Subcutaneous adipose tissue (tissue), 4 donors: ENCODE measurements around the gene LY6G6C. TPM values are rescaled to one million over a fixed set of nuclear protein-coding genes. Genes with fewer than 3 reads are reported as not detected.

Source experiments
- small RNA-seq: library from RNA; depleted of rRNA; stranded (forward); fragments of <200 nt; gene quantifications from one replicate; pipeline ENCODE3, GENCODE V24; 2016
- total RNA-seq, 4 donors: library from RNA; depleted of rRNA; stranded (reverse); fragments of >200 nt; gene quantifications; one replicate each; pipeline ENCODE4 v1.1.0, GENCODE V29; 2016
- TF ChIP-seq, protein P1 (sequence below): fragments of 450-650 bp; IDR thresholded peaks from one replicate; pipeline ENCODE4 v1.5.1; 2016; ENCODE audit warnings: low read depth, mild to moderate bottlenecking, control low read depth, antibody characterized with exemption, moderate library complexity

Gene LY6G6C
- total RNA-seq, 4 donors from 2014 or later = not detected

DNA sequence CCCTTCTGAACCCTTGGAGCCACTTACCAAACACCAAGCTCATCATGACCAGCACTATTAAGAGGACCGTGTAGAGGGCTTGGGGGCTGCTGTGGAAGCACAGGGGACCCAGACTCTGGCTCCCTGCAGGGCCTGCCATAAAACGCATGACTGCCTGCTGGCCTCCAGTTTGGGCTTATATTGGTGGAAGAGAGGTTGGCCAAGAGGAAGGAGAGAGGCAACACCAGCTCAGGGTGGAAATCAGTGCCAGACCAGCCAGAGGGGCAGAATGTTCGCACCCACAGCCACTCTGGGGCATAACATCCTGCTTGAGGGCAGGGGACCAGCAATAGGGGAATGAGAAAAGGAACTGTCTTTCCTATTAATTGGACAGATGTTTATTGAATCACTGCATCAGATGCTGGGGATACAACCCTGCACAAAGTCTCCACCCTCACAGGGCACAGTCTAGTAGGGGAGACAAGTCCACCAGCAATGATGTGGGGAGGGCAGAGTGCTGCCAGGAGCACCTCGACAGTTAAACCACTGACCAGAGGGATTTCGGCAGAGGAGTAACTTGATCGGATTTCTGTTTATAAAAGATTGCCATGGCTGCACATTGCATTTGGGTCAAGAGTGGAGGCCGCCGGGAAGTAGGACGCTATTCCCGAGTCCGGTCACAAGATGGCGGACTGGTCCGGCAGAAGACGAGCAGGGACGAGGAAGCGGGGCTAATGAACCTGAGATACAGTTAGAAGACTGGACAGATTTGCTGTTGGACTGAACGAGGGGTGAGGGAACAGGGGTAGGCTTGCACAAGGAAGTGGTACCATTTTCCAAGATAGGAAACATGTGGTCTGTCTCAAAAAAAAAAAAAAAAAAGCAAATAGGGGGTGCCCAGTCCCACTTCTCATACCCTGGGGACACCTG, 41.1 kb downstream of the LY6G6C start, which contains the start of gene LY6G5C:
Gene LY6G5C, minus strand, starts transcription at position 842 of the 909 bp plus-strand sequence. Its CDS starts 694 bp downstream, at position 148.
- TF ChIP-seq, protein P1, sequence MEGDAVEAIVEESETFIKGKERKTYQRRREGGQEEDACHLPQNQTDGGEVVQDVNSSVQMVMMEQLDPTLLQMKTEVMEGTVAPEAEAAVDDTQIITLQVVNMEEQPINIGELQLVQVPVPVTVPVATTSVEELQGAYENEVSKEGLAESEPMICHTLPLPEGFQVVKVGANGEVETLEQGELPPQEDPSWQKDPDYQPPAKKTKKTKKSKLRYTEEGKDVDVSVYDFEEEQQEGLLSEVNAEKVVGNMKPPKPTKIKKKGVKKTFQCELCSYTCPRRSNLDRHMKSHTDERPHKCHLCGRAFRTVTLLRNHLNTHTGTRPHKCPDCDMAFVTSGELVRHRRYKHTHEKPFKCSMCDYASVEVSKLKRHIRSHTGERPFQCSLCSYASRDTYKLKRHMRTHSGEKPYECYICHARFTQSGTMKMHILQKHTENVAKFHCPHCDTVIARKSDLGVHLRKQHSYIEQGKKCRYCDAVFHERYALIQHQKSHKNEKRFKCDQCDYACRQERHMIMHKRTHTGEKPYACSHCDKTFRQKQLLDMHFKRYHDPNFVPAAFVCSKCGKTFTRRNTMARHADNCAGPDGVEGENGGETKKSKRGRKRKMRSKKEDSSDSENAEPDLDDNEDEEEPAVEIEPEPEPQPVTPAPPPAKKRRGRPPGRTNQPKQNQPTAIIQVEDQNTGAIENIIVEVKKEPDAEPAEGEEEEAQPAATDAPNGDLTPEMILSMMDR = no peak

DNA sequence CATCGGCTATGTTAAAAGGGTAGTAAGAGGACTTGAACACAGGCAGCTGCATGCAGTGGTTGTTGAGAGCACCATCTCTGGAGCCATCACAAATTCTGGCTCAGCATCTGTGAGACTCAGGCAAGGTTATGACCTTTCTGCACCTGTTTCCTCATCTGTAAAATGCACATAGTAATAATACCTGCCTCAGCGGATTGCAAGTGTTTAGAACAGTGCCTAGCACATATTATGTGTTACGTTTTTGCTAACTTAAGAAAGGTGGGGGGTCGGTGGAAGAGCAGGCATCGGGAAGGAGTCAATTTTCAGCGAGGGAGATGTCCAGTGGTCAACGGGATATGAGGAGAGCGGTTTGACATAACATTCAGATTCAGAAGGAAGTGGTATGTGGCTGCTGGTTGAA, 43.6 kb downstream of the LY6G6C start:
- TF ChIP-seq, protein P1 = no peak

DNA sequence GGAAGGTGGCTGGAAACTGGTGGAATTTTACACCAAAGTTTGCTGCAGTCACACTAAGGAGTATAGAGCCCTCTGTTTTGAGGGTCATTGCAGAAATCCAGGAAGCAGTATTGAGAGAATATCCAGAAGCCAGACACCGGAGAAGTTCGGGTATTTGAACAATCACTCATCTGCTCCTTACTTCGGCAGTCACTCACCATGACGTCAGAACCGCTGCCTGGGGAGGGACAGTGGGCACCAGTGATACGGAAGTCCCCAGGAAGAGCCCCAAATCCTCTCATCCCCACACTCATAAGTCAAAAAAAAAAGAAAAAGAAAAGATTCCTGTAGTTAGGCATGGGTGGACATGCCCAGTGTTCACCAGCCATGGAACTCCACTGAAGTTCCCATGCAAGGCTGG, 44.6 kb downstream of the LY6G6C start:
- TF ChIP-seq, protein P1 = no peak

DNA sequence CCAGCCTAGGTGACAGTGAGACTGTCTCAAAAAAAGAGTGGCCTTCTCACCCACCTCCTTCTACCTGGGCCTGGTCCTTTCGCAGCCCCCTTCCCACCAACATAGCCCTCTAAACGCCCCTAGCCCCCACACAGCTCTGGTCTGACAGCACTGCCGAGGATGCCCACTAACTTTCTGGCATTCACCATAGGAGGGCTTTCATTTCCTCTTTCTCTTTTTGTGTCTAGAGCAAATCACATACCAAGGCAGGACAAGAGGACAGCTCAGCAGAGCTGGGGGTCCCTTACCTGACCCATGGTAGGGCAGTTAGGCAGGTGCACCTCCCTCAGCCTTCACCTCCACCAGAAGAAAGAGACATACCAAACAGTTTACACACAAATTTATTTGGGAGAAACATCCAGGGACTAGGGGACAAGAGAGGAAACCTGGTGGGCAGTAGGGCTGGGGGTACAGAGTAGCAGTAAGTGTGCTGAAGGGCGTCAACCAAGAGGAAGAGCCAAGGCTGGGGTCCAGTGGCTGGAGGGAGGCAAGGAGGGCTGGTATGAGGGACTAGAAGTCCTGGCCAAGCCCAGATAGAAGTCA, 45.1 kb downstream of the LY6G6C start:
- TF ChIP-seq, protein P1 = no peak

DNA sequence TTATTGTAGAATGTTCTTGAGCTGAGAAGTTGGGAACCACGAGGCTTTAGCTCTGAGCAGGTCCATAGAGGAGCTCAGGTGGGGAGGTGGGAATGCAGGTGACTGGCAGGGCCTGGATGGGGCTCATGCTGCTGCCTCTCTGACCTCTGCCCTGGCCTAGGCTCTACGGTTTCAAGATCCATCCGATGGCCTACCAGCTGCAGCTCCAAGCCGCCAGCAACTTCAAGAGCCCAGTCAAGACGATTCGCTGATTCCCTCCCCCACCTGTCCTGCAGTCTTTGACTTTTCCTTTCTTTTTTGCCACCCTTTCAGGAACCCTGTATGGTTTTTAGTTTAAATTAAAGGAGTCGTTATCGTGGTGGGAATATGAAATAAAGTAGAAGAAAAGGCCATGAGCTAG, 51.9 kb downstream of the LY6G6C start, which contains the start of gene LY6G5B:
Gene LY6G5B, plus strand, starts transcription at position 301 of the 400 bp plus-strand sequence. CDS start 975 bp downstream, outside the sequence.
- TF ChIP-seq, protein P1 = no peak

Small RNAs within 50 kb of the gene (small RNA-seq; reads per million reads assigned to genes)
- gene LY6G6D (not detected), gene MIR4646 (not detected), gene MSH5-SAPCD1 (not detected), gene RNU6-850P (not detected), gene SAPCD1 (not detected)

Other genes starting within 250 kb of the LY6G6C start
- gene MICB, start 223.6 kb downstream of the LY6G6C start, total RNA-seq = 1 to 10 TPM; 2.3 to 9.3 (median 3.8) TPM
- not detected for gene MCCD1, start 192.8 kb downstream of the LY6G6C start, total RNA-seq
- 100 to 1,000 TPM; 168 to 258 (median 217) TPM for gene DDX39B, start 179.7 kb downstream of the LY6G6C start, total RNA-seq
- gene ATP6V1G2, start 175.1 kb downstream of the LY6G6C start, total RNA-seq = 1 to 10 TPM in 1 of 4 donors, under 1 TPM in 1, not detected in 2; 0.68 to 1.5 TPM
- 10 to 100 TPM in 3 of 4 donors, 1 to 10 TPM in 1; 5.2 to 54.4 (median 28.1) TPM for gene NFKBIL1, start 174.1 kb downstream of the LY6G6C start, total RNA-seq
- not detected for gene LTA, start 149.5 kb downstream of the LY6G6C start, total RNA-seq
- gene TNF, start 146.2 kb downstream of the LY6G6C start, total RNA-seq = under 1 TPM in 2 of 4 donors, not detected in 2; 0.22 to 0.82 TPM
- under 1 TPM in 2 of 4 donors, not detected in 2; 0.66 to 0.85 TPM for gene LTB, start 139.3 kb downstream of the LY6G6C start, total RNA-seq
- gene LST1, start 135.5 kb downstream of the LY6G6C start, total RNA-seq = 10 to 100 TPM; 10.4 to 53.9 (median 12.5) TPM
- gene NCR3, start 128.7 kb downstream of the LY6G6C start, total RNA-seq = under 1 TPM in 1 of 4 donors, not detected in 3; 0.68 TPM
- gene AIF1, start 106.5 kb downstream of the LY6G6C start, total RNA-seq = 100 to 1,000 TPM in 2 of 4 donors, 10 to 100 TPM in 2; 30.9 to 177 (median 76.2) TPM
- gene PRRC2A, start 101.0 kb downstream of the LY6G6C start, total RNA-seq = 10 to 100 TPM; 36.0 to 79.5 (median 46.5) TPM
- 100 to 1,000 TPM; 152 to 230 (median 170) TPM for gene BAG6, start 69.1 kb downstream of the LY6G6C start, total RNA-seq
- 1 to 10 TPM; 1.5 to 4.4 (median 3.1) TPM for gene APOM, start 65.9 kb downstream of the LY6G6C start, total RNA-seq
- gene C6orf47, start 61.0 kb downstream of the LY6G6C start, total RNA-seq = 10 to 100 TPM; 12.9 to 19.2 (median 15.7) TPM
- 10 to 100 TPM; 13.4 to 20.0 (median 16.7) TPM for gene GPANK1, start 56.7 kb downstream of the LY6G6C start, total RNA-seq
- 100 to 1,000 TPM; 146 to 170 (median 165) TPM for gene CSNK2B, start 55.7 kb downstream of the LY6G6C start, total RNA-seq
- 10 to 100 TPM in 1 of 4 donors, 1 to 10 TPM in 3; 4.4 to 19.2 (median 6.5) TPM for gene LY6G5B, start 51.8 kb downstream of the LY6G6C start, total RNA-seq
- gene LY6G5C, start 40.7 kb downstream of the LY6G6C start, total RNA-seq = 1 to 10 TPM in 2 of 4 donors, not detected in 2; 1.4 to 1.5 TPM
- gene ABHD16A, start 18.4 kb downstream of the LY6G6C start, total RNA-seq = 10 to 100 TPM; 29.2 to 45.1 (median 35.6) TPM
- gene LY6G6F, start 14.9 kb downstream of the LY6G6C start, total RNA-seq = not detected
- not detected for gene LY6G6D, start 6.4 kb downstream of the LY6G6C start, total RNA-seq
- under 1 TPM in 1 of 4 donors, not detected in 3; 0.33 TPM for gene MPIG6B, start 1.6 kb upstream of the LY6G6C start, total RNA-seq
- 100 to 1,000 TPM; 112 to 189 (median 160) TPM for gene DDAH2, start 7.6 kb upstream of the LY6G6C start, total RNA-seq
- 100 to 1,000 TPM; 181 to 503 (median 311) TPM for gene CLIC1, start 14.8 kb upstream of the LY6G6C start, total RNA-seq
- gene MSH5, start 18.3 kb upstream of the LY6G6C start, total RNA-seq = 10 to 100 TPM in 2 of 4 donors, 1 to 10 TPM in 2; 7.5 to 24.5 (median 9.0) TPM
- gene SAPCD1, start 40.9 kb upstream of the LY6G6C start, total RNA-seq = 1 to 10 TPM in 2 of 4 donors, not detected in 2; 2.0 to 8.3 TPM
- gene VWA7, start 55.6 kb upstream of the LY6G6C start, total RNA-seq = not detected
- 10 to 100 TPM; 20.6 to 49.7 (median 31.2) TPM for gene VARS1, start 74.0 kb upstream of the LY6G6C start, total RNA-seq
- gene LSM2, start 85.2 kb upstream of the LY6G6C start, total RNA-seq = 10 to 100 TPM; 14.3 to 27.5 (median 24.0) TPM
- gene HSPA1L, start 93.5 kb upstream of the LY6G6C start, total RNA-seq = 1 to 10 TPM in 3 of 4 donors, under 1 TPM in 1; 0.65 to 2.9 (median 1.2) TPM
- gene HSPA1A, start 93.8 kb upstream of the LY6G6C start, total RNA-seq = 100 to 1,000 TPM; 100 to 210 (median 165) TPM
- 100 to 1,000 TPM in 2 of 4 donors, 10 to 100 TPM in 2; 61.8 to 153 (median 91.6) TPM for gene HSPA1B, start 106.0 kb upstream of the LY6G6C start, total RNA-seq
- 10 to 100 TPM; 24.9 to 46.6 (median 40.2) TPM for gene NEU1, start 141.1 kb upstream of the LY6G6C start, total RNA-seq
- gene SLC44A4, start 157.3 kb upstream of the LY6G6C start, total RNA-seq = under 1 TPM in 1 of 4 donors, not detected in 3; 0.51 TPM
- gene EHMT2, start 176.0 kb upstream of the LY6G6C start, total RNA-seq = 10 to 100 TPM in 3 of 4 donors, 1 to 10 TPM in 1; 9.5 to 33.3 (median 23.3) TPM
- gene ZBTB12, start 180.3 kb upstream of the LY6G6C start, total RNA-seq = 1 to 10 TPM in 1 of 4 donors, under 1 TPM in 3; 0.38 to 1.7 (median 0.93) TPM
- 10 to 100 TPM; 16.4 to 96.4 (median 34.6) TPM for gene C2, start 206.0 kb upstream of the LY6G6C start, total RNA-seq
- gene CFB, start 224.3 kb upstream of the LY6G6C start, total RNA-seq = 10 to 100 TPM; 25.1 to 35.4 (median 33.8) TPM
- 10 to 100 TPM; 58.8 to 96.6 (median 68.5) TPM for gene NELFE, start 237.2 kb upstream of the LY6G6C start, total RNA-seq
- gene SKIC2, start 237.4 kb upstream of the LY6G6C start, total RNA-seq = 10 to 100 TPM; 16.1 to 44.6 (median 32.2) TPM